CD14-positive monocyte (primary cell): ENCODE results near the gene LTBP3. TPM values are rescaled to one million over a fixed set of nuclear protein-coding genes. Genes with fewer than 3 reads are reported as not detected.

Experiments used
- DNase-seq, 3 donors: peaks; one replicate each; pipeline ENCODE4 v3.0.0-alpha.2; 2011 to 2022
- H2AFZ ChIP-seq: 2 replicates; pipeline ENCODE4 v1.6.0; 2012; ENCODE audit warnings: mild to moderate bottlenecking, low read depth, low read length, inconsistent platforms; ENCODE audit not compliant: insufficient read depth, poor library complexity, severe bottlenecking
- H3K27ac ChIP-seq, 2 donors: 1 replicate in 1 of 2; 2 replicates in 1 of 2; pipeline ENCODE4 v1.5.1; 2012 to 2013; ENCODE audit warnings: low read length in 2 of 2, control low read depth in 1 of 2, inconsistent platforms in 1 of 2, low read depth in 1 of 2, mild to moderate bottlenecking in 1 of 2
- H3K27me3 ChIP-seq, 2 donors: one replicate each; pipeline versions ENCODE4 v1.6.0 to v1.6.1; 2011 to 2013; ENCODE audit warnings: low read length in 2 of 2; ENCODE audit not compliant: control insufficient read depth in 2 of 2, insufficient read depth in 2 of 2
- H3K36me3 ChIP-seq, 2 donors: replicated peaks in 1 of 2; 1 replicate in 1 of 2; 2 replicates in 1 of 2; pipeline versions ENCODE4 v1.5.1 to v1.6.1; 2012 to 2013; ENCODE audit warnings: low read length in 2 of 2, control low read depth in 1 of 2, inconsistent platforms in 1 of 2, mild to moderate bottlenecking in 1 of 2; ENCODE audit not compliant: insufficient read depth in 2 of 2, control insufficient read depth in 1 of 2
- H3K4me1 ChIP-seq, 2 donors: 1 replicate in 1 of 2; 2 replicates in 1 of 2; pipeline versions ENCODE4 v1.5.1 to v1.6.1; 2012 to 2013; ENCODE audit warnings: low read length in 2 of 2, control low read depth in 1 of 2, inconsistent platforms in 1 of 2, mild to moderate bottlenecking in 1 of 2, moderate library complexity in 1 of 2; ENCODE audit not compliant: insufficient read depth in 2 of 2, control insufficient read depth in 1 of 2
- H3K4me2 ChIP-seq: replicated peaks from 2 replicates; pipeline ENCODE3; 2012; ENCODE audit warnings: low read length, moderate library complexity, mild to moderate bottlenecking; ENCODE audit not compliant: poor library complexity, severe bottlenecking; ENCODE audit errors: extremely low read depth
- H3K4me3 ChIP-seq, 3 experiments: fragments of 200-600 bp in 1 of 3; sonication (generic) in 1 of 3; replicated peaks in 1 of 3; 1 replicate in 2 of 3; 2 replicates in 1 of 3; pipeline ENCODE4 v1.5.1; 2011 to 2013; ENCODE audit warnings: low read length in 3 of 3, mild to moderate bottlenecking in 3 of 3, control low read depth in 2 of 3, low read depth in 2 of 3, inconsistent platforms in 1 of 3, moderate library complexity in 1 of 3
- H3K79me2 ChIP-seq: 2 replicates; pipeline ENCODE4 v1.6.0; 2012; ENCODE audit warnings: mild to moderate bottlenecking, control low read depth, inconsistent platforms, low read length, moderate library complexity; ENCODE audit not compliant: insufficient read depth
- H3K9ac ChIP-seq: 2 replicates; pipeline ENCODE4 v1.6.0; 2017; ENCODE audit warnings: low read length, mild to moderate bottlenecking; ENCODE audit not compliant: insufficient read depth, poor library complexity, severe bottlenecking
- H3K9me3 ChIP-seq, 2 donors: replicated peaks in 1 of 2; 1 replicate in 1 of 2; 2 replicates in 1 of 2; pipeline versions ENCODE4 v1.5.1 to v1.6.1; 2012 to 2013; ENCODE audit warnings: low read length in 2 of 2, control low read depth in 1 of 2; ENCODE audit not compliant: control insufficient read depth in 1 of 2, insufficient read depth in 1 of 2
- H4K20me1 ChIP-seq: 2 replicates; pipeline ENCODE4 v1.6.0; 2012; ENCODE audit warnings: mild to moderate bottlenecking, low read length, control low read depth, moderate library complexity; ENCODE audit not compliant: insufficient read depth
- H3K27ac Mint-ChIP-seq, 7 donors: one replicate each; pipeline ENCODE4 v1.8.0; 2020; ENCODE audit warnings: mild to moderate bottlenecking in 7 of 7, mixed read lengths in 7 of 7, moderate library complexity in 6 of 7, inconsistent platforms in 2 of 7
- H3K27me3 Mint-ChIP-seq, 3 donors: one replicate each; pipeline ENCODE4 v1.8.0; 2021 to 2022; ENCODE audit warnings: low read depth in 3 of 3, mild to moderate bottlenecking in 3 of 3, mixed read lengths in 3 of 3, moderate library complexity in 3 of 3, inconsistent platforms in 1 of 3
- H3K36me3 Mint-ChIP-seq, 2 donors: one replicate each; pipeline ENCODE4 v1.8.0; 2020; ENCODE audit warnings: mixed read lengths in 2 of 2, inconsistent platforms in 1 of 2, mild to moderate bottlenecking in 1 of 2
- H3K4me1 Mint-ChIP-seq: one replicate; pipeline ENCODE4 v1.8.0; 2020; ENCODE audit warnings: mild to moderate bottlenecking, mixed read lengths
- H3K4me3 Mint-ChIP-seq, 2 donors: one replicate each; pipeline ENCODE4 v1.8.0; 2020; ENCODE audit warnings: mild to moderate bottlenecking in 2 of 2, mixed read lengths in 2 of 2, moderate library complexity in 1 of 2
- H3K9me3 Mint-ChIP-seq, 7 donors: one replicate each; pipeline ENCODE4 v1.8.0; 2020 to 2022; ENCODE audit warnings: mixed read lengths in 7 of 7, mild to moderate bottlenecking in 6 of 7, moderate library complexity in 6 of 7, inconsistent platforms in 2 of 7
- CTCF ChIP-seq: fragments of 200-600 bp; IDR thresholded peaks from one replicate; pipeline ENCODE4 v1.8.0; 2022; ENCODE audit warnings: antibody characterized with exemption, mild to moderate bottlenecking
- WGBS: methylation state at CpG from one replicate; pipeline ENCODE4 v1.1.5; 2013; ENCODE audit warnings: missing lambda C conversion rate; ENCODE audit not compliant: insufficient coverage; 5-methylcytosine and 5-hydroxymethylcytosine counted together
- intact Hi-C, 2 donors: fragments of 100-400 bp; cut with micrococcal nuclease; formaldehyde crosslinking; loops; one replicate each; pipeline versions ENCODE4 v1.15.0 to v1.15.1; 2023
- polyA plus RNA-seq, 3 donors: library from polyadenylated mRNA; depleted of rRNA in 1 of 3; unstranded in 2 of 3; stranded (reverse) in 1 of 3; fragments of 300-500 nt in 2 of 3; fragments of >200 nt in 1 of 3; fragmentation: Illumina TruSeq in 2 of 3; gene quantifications; 1 replicate in 2 of 3; 2 replicates in 1 of 3; pipeline ENCODE4 v1.2.3, GENCODE V29; 2012 to 2021

The LTBP3 gene
- polyA plus RNA-seq, 3 donors, result 3.4 to 19.4 (median 4.6) TPM

DNA sequence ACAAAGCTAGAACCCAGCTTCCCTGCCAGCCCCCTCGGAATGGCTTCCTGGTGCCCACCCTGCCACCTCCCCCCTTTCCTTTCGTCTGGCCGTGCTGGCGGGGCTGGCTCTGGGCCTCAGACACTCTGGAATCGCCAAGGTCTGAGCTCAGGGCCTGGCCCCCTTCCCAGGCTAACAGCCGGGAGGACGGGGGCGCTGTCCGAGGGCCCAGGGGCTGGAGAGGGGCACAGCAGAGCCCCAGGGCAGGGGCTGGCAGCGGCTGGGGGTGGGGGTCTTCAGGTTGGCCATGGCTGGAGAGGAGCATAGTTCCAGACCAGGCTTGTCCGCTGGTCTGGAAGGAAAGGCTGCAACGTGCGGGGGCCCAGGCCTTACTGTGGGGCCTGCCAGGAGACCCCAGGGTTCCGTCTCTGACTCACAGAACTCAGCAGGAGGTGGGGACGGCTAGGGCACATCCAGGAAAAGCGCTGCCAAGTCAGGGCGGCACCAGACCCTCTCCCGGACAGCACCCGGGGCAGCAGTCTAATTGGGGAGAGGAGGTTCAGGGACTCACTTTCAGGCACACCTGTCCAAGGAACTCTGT is 861 bp upstream of the LTBP3 start:
- Histone ChIP-seq H2AFZ (peak overlapping the region; percentile 82), H3K4me3 (peak overlapping the region in 2 of 3 experiments; percentile 26 to 71), H3K4me2 (peak overlapping the region; percentile 81), H3K4me1 (peaks cover 14 to 41% of the 10 kb centered on the region in 2 donors), H3K9me3 (no peaks in the 10 kb centered on the region), H3K9ac (peak overlapping the region; percentile 57), H3K36me3 (no peaks in the 10 kb centered on the region), H4K20me1 (no peaks in the 10 kb centered on the region), H3K27ac (no peak overlapping the region), H3K79me2 (no peaks in the 10 kb centered on the region), H3K27me3 (peaks cover 0 to 33% of the 10 kb centered on the region in 2 donors)
- WGBS, result 53% methylated on average over 17 of the region's 19 CpGs
- Mint-ChIP-seq H3K27me3 (peaks cover 21 to 45% (median 41%) of the 10 kb centered on the region in 3 donors), H3K4me1 (peaks cover 39% of the 10 kb centered on the region), H3K4me3 (peak overlapping the region; percentile 65 to 67), H3K9me3 (peaks cover 0 to 2% (median 0%) of the 10 kb centered on the region in 7 donors), H3K27ac (no peak overlapping the region), H3K36me3 (peaks cover 0 to 9% of the 10 kb centered on the region in 2 donors)
- no peak for TF ChIP-seq CTCF
- no peak for DNase-seq
- intact Hi-C loops, result no loop called here

DNA sequence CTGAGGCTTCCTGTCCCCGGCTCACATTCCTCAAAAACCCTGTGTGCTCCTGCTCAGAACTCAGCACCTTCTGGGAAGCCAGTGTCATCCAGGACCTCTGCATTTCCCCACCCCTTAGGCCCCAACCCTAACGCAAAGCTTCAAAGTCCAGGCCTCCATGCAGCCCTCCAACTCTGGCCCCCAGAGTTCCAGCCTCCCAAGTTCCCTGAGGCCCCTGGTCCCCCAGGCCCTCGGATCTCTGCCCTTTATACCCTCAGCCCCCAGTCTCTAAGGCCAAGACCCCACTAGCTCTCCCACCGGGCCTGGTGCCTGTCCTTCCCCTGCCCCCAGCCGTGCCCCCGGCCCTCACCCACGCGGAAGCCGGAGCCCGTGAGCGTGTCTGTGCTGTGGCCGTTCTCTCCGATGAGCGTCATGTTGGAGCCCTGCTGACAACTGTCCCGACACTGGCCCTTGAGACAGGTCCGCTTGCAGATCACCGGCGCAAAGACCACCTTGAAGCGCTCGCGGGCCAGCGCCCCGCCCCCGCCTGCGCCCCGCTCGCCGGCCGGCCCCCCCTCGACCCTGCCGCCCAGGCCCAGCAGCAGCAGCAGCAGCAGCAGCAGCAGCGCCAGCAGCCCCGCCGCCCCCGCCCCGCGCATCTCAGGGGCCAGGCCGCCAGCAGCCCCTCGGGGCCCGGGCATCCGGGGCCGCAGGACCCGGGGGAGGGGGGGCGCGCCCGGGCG is 718 bp downstream of the LTBP3 start:
- intact Hi-C loops, result no loop called here
- DNase-seq, result no peak

More for the DNA sequence above, 718 bp downstream of the LTBP3 start:
- Histone ChIP-seq H3K79me2 (no peaks in the 10 kb centered on the region), H3K4me2 (peak overlapping the region; percentile 81), H3K4me3 (peak overlapping the region in 2 of 3 experiments; percentile 6 to 71), H3K27me3 (peaks cover 0 to 33% of the 10 kb centered on the region in 2 donors), H3K9ac (peak overlapping the region; percentile 57), H3K27ac (no peak overlapping the region), H3K9me3 (no peaks in the 10 kb centered on the region), H3K36me3 (no peaks in the 10 kb centered on the region), H3K4me1 (peaks cover 25 to 55% of the 10 kb centered on the region in 2 donors), H2AFZ (peak overlapping the region; percentile 82), H4K20me1 (no peaks in the 10 kb centered on the region)
- H3K4me3 Mint-ChIP-seq, result peak overlapping the region; percentile 73 to 84
- WGBS, result 5% methylated on average over 37 of the region's 47 CpGs
- peaks cover 0 to 9% of the 10 kb centered on the region in 2 donors for H3K36me3 Mint-ChIP-seq
- peak overlapping the region in 1 of 7 donors; percentile 10 for H3K27ac Mint-ChIP-seq
- peaks cover 21 to 45% (median 41%) of the 10 kb centered on the region in 3 donors for H3K27me3 Mint-ChIP-seq
- TF ChIP-seq CTCF, result no peak
- peaks cover 0 to 2% (median 0%) of the 10 kb centered on the region in 7 donors for H3K9me3 Mint-ChIP-seq
- peaks cover 49% of the 10 kb centered on the region for H3K4me1 Mint-ChIP-seq
